Common myeloid progenitor, CD34-positive (primary cell): ENCODE measurements around the gene NGRN.
"Not testable (repeated sequence)": the region's sequence is repeated elsewhere in the genome, so short reads cannot be mapped to it uniquely, and the experiment has no call there.

Experiments used
- CTCF ChIA-PET: fragments of 350-600 bp; sonication (Branson Sonifier 250); formaldehyde crosslinking; loops from one replicate; lab custom pipeline; 2021; ENCODE audit warnings: antibody characterized with exemption; lab: Charles Lee
- POLR2A ChIA-PET: fragments of 350-600 bp; sonication (Branson Sonifier 250); formaldehyde crosslinking; loops from one replicate; lab custom pipeline; 2021; ENCODE audit warnings: antibody characterized with exemption; lab: Charles Lee
- DNase-seq, 3 donors: peaks; one replicate each; pipeline versions ENCODE4 v3.0.0 to v3.0.0-alpha.2; 2013
- H3K27ac ChIP-seq, 2 experiments: 1 replicate in 1 of 2; 2 replicates in 1 of 2; pipeline ENCODE4 v1.7.0; 2013; ENCODE audit warnings: inconsistent platforms in 2 of 2, low read length in 2 of 2, mild to moderate bottlenecking in 2 of 2, low read depth in 1 of 2, moderate library complexity in 1 of 2; ENCODE audit not compliant: severe bottlenecking in 2 of 2, insufficient read depth in 1 of 2, poor library complexity in 1 of 2
- H3K27me3 ChIP-seq, 5 experiments: replicated peaks in 2 of 5; 1 replicate in 3 of 5; 2 replicates in 2 of 5; pipeline versions ENCODE4 v1.6.1 to v1.7.0; 2013; ENCODE audit warnings: low read length in 4 of 5, mild to moderate bottlenecking in 2 of 5, moderate library complexity in 2 of 5, inconsistent platforms in 1 of 5; ENCODE audit not compliant: insufficient read depth in 5 of 5, control insufficient read depth in 4 of 5
- H3K36me3 ChIP-seq, 4 experiments: 1 replicate in 2 of 4; 2 replicates in 2 of 4; pipeline versions ENCODE4 v1.6.1 to v1.7.0; 2013; ENCODE audit warnings: low read length in 3 of 4, control low read depth in 1 of 4, mild to moderate bottlenecking in 1 of 4; ENCODE audit not compliant: control insufficient read depth in 4 of 4, insufficient read depth in 4 of 4
- H3K4me1 ChIP-seq, 4 experiments: 1 replicate in 3 of 4; 2 replicates in 1 of 4; pipeline versions ENCODE4 v1.6.1 to v1.7.1; 2013; ENCODE audit warnings: low read length in 3 of 4, mild to moderate bottlenecking in 3 of 4, control low read depth in 1 of 4, inconsistent platforms in 1 of 4, moderate library complexity in 1 of 4; ENCODE audit not compliant: control insufficient read depth in 4 of 4, insufficient read depth in 4 of 4; ENCODE audit errors: control extremely low read depth in 1 of 4
- H3K4me3 ChIP-seq, 7 experiments: 1 replicate in 4 of 7; 2 replicates in 3 of 7; pipeline versions ENCODE4 v1.5.1 to v1.7.0; 2013; ENCODE audit warnings: mild to moderate bottlenecking in 7 of 7, low read length in 6 of 7, moderate library complexity in 6 of 7, inconsistent platforms in 2 of 7, low read depth in 2 of 7, control low read depth in 1 of 7; ENCODE audit not compliant: insufficient read depth in 4 of 7, control insufficient read depth in 1 of 7; ENCODE audit errors: extremely low read depth in 1 of 7
- H3K9me3 ChIP-seq, 5 experiments: 1 replicate in 4 of 5; 2 replicates in 1 of 5; pipeline versions ENCODE4 v1.6.1 to v1.7.1; 2013; ENCODE audit warnings: low read length in 4 of 5, mild to moderate bottlenecking in 2 of 5, inconsistent platforms in 1 of 5, low read depth in 1 of 5, moderate library complexity in 1 of 5; ENCODE audit not compliant: control insufficient read depth in 4 of 5, insufficient read depth in 2 of 5; ENCODE audit errors: control extremely low read depth in 1 of 5
- WGBS: methylation state at CpG from one replicate; pipeline ENCODE4 v1.1.5; 2013; ENCODE audit not compliant: insufficient coverage; 5-methylcytosine and 5-hydroxymethylcytosine counted together

NGRN gene

DNA sequence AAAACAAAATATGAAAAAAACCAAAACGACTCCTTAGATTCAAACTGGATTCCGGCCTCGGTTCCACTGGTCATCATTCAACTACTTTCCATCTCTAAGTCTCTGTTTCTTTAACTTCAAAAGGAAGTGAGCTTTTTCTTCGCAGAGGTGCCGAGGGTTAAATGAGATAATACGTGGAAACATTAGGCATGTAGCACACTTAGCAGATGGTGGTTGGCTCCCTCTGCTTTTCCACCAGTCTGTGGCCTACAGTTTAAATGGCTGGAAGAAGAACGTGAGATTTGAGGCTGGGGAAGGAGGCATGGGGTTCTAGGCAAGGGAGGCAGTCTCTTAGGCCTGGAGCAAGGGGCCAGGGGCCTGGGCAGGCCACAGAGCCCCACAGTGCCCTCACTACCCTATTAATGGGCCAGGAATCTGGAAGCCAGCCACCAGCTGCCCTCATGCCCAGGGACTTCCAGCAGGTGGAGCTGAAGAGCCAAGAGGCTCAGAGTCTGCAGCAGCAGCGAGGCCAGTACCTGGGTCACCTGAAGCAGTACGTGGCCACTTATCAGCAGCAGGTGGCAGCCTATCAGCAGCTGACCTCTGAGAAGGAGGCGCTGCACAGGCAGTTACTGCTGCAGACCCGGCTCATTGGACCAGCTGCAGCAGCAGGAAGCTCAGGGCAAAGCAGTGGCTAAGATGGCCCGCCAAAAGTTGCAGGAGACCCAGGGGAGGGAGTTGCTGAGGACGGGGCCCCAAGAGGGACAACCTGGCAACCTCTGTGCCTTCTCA lies 27.8 kb downstream of the NGRN start:
- peak; percentile 50 to 70 (median 69) for DNase-seq
- H3K27ac ChIP-seq, H3K27me3 ChIP-seq, POLR2A ChIA-PET, H3K36me3 ChIP-seq, H3K9me3 ChIP-seq, H3K4me1 ChIP-seq: not testable (repeated sequence)
- 32% methylated on average over 7 of the region's 13 CpGs for WGBS
- CTCF ChIA-PET = interaction anchor here (0.6 to 2.5 kb wide), 20 partner anchors 8 to 592 kb away, joined by 3 to 16 read pairs (median 3); partner anchors contain the start of gene FES
- H3K4me3 ChIP-seq = peak overlapping the region in 1 of 7 experiments; percentile 55

DNA sequence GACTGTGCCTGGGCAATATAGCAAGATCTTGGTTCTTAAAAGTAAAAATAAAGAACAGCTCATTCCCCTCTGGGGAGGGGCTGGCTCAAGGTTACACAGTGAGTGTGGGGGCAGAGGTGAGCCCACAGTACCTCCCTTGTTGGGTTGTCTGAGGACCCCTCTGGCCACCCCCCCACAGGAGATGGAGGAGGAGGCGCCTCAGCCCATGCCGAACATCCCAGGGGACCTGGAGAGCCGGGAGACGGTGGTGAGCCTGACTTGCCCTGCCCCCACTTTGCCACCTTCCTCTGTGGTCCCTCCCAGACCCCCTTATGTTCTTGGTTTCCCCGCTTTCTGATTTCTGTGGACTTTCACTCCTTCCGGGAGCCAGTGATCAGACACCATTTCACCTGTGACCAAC lies 28.7 kb downstream of the NGRN start:
- ChIA-PET POLR2A (no interaction called here), CTCF (interaction anchor here (0.6 to 2.5 kb wide), 10 partner anchors 8 to 187 kb away, joined by 3 to 8 read pairs (median 4); no protein-coding TSS in a partner anchor)
- Histone ChIP-seq H3K9me3 (no peaks in the 10 kb centered on the region), H3K36me3 (no peaks in the 10 kb centered on the region), H3K4me3 (no peak overlapping the region), H3K27me3 (no peaks in the 10 kb centered on the region), H3K4me1 (peaks cover 0 to 9% (median 4%) of the 10 kb centered on the region in 4 experiments), H3K27ac (no peak overlapping the region)
- no peak for DNase-seq
- 100% methylated on average over 2 of the region's 6 CpGs for WGBS

DNA sequence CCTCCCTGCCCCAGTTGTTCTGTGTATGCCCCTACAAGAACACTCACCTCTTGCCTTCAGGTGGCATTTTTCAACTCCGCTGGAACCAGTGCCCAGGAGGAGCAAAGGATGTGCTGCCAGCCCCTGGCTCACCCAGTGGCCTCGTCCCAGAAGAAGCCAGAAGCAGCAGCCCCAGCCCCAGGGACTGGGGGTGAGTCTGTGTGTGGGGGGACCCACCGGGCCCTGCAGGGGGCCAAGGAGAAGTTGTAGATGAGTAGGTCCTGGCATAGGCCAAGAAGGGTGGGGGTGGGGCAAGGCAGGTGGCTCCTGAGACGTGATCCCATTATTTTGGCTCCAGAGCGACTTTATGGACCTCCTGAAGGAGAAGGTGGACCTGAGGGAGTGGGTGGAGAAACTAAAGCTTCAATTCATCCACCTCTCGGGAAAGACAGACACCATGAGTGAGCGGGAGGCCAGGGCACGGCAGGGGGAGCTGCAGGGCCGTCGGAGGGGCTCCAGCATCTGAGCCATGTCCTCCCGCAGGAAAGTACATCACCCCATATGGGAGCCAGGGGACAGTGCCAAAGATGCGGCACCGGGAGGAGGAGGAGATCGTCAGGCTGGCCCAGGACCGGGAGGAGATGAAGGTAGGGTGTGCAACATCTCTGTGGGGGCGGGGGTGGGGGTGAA lies 29.3 kb downstream of the NGRN start:
- ChIA-PET CTCF (interaction anchor here (1.1 to 2.5 kb wide), 4 partner anchors 8 to 66 kb away, joined by 3 to 7 read pairs (median 4); no protein-coding TSS in a partner anchor), POLR2A (no interaction called here)
- 95% methylated on average over 14 of the region's 16 CpGs for WGBS
- Histone ChIP-seq H3K27ac (no peak overlapping the region), H3K4me3 (no peak overlapping the region), H3K9me3 (no peaks in the 10 kb centered on the region), H3K27me3 (no peaks in the 10 kb centered on the region), H3K4me1 (peaks cover 0 to 9% (median 4%) of the 10 kb centered on the region in 4 experiments), H3K36me3 (no peaks in the 10 kb centered on the region)
- no peak for DNase-seq

DNA sequence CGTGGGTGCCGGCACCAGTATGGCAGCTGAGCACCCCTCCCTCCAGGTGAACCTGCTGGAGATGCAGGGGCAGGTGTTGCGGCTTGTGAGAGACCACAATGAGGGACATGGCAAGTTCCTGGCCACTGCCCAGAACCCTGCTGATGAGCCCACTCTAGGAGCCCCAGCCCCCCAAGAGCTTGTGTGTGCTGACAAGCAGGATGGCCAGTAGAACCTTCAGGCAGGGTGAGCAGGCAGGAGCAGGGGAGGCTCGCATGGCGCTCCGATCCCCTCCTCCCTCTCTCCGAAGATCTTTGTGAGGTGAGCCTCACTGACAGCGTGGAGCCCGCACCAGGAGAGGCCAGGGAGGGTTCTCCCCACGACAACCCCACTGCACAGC lies 29.8 kb downstream of the NGRN start:
- no peak for DNase-seq
- H3K9me3 ChIP-seq = no peaks in the 10 kb centered on the region
- no peaks in the 10 kb centered on the region for H3K27me3 ChIP-seq
- peaks cover 0 to 9% (median 4%) of the 10 kb centered on the region in 4 experiments for H3K4me1 ChIP-seq
- CTCF ChIA-PET = no interaction called here
- no peaks in the 10 kb centered on the region for H3K36me3 ChIP-seq
- POLR2A ChIA-PET = no interaction called here
- H3K27ac ChIP-seq = no peak overlapping the region
- 86% methylated on average over 6 of the region's 10 CpGs for WGBS
- no peak overlapping the region for H3K4me3 ChIP-seq

DNA sequence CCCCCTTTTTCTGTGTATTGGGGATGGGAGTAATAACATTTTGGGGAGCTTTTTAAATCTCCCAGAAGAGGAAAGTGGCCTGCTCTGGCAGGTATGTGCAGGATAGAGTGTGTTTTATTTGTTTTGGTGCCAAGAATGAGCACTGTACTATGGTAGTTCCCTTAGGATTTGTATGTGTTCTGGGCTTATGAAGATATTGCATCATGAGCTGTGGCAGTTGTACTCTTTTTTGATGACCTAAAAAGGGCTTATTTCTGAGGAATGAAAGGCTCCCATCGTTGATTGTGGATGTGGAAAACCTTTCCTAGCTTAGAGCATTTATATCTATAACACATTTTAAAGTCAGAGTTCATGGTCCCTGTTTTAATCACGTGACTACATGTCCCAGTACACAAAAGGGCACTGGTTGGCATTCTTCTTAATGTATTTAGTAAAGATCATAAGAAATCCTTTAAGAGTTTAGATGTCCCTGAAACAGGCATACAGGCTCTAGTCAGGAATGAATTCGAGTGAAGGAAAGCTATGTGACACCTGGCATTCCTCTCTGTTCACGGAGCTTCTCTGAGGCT lies 30.9 kb downstream of the NGRN start:
- POLR2A ChIA-PET, H3K27me3 ChIP-seq, H3K4me1 ChIP-seq, H3K4me3 ChIP-seq, H3K9me3 ChIP-seq, DNase-seq, H3K36me3 ChIP-seq, H3K27ac ChIP-seq: not testable (repeated sequence)
- CTCF ChIA-PET = interaction anchor here (0.6 to 1.0 kb wide), 4 partner anchors 9 to 173 kb away, joined by 3 read pairs; no protein-coding TSS in a partner anchor
- WGBS = 94% methylated on average over 2 of the region's 4 CpGs

DNA sequence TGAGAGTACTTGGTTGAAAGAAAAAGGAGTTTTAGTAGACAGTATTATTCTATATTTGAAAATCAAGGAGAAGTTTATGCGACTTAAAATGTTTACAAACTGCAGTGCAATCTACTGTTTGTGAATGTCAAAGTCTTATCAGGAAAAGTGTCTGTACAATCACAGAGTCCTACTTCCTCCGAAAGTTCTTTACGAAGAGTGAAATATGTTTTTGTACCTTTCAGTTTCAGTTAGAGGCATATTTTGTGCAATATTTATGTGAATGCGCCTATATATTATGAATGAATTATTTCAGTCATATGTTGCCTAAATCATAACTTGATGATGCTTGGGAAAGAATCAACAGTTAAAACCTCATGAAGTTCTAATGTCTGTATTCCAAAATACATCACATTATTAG lies 31.5 kb downstream of the NGRN start:
- CTCF ChIA-PET = interaction anchor here (1.0 kb wide), 1 partner anchor 172 kb away, joined by 3 read pairs; no protein-coding TSS in a partner anchor
- 100% methylated on average over 1 of the region's 4 CpGs for WGBS
- no peak overlapping the region for H3K4me3 ChIP-seq
- no peaks in the 10 kb centered on the region for H3K36me3 ChIP-seq
- H3K27me3 ChIP-seq = no peaks in the 10 kb centered on the region
- no peak for DNase-seq
- no peaks in the 10 kb centered on the region for H3K9me3 ChIP-seq
- peaks cover 0 to 9% (median 2%) of the 10 kb centered on the region in 4 experiments for H3K4me1 ChIP-seq
- POLR2A ChIA-PET = no interaction called here
- H3K27ac ChIP-seq = no peak overlapping the region
